ENCODE results near the gene SNCAIP.

DNA sequence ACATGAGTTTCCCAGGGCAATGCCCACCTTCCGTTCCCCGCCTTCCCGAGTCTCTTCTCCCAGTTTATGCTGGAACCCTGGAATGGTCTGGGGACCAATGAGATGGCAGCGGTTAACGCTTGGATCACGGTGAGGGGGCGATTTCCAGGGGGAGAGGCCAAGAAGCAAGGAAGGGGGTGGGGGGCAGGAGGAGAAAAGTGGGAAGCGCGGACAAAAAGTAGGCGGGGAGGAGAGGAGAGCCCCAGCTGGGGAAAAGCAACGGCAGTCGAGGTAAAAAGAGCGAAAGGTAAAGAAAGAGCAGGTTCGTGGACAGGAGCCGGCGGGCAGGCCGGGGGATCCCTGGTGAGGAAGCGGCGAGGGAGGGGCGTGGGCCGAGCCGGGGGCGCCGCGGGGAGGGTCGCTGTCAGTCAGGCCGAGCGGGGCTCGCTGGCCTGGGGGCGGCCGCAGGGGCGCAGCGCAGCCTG is 508 bp upstream of the SNCAIP start:
- TF ChIP-seq POLR2AphosphoS5 (IDR thresholded peaks at IDR 0.05) (no peak), POLR2A (IDR thresholded peaks at IDR 0.05) (no peak)
- TF ChIP-seq, protein P1, sequence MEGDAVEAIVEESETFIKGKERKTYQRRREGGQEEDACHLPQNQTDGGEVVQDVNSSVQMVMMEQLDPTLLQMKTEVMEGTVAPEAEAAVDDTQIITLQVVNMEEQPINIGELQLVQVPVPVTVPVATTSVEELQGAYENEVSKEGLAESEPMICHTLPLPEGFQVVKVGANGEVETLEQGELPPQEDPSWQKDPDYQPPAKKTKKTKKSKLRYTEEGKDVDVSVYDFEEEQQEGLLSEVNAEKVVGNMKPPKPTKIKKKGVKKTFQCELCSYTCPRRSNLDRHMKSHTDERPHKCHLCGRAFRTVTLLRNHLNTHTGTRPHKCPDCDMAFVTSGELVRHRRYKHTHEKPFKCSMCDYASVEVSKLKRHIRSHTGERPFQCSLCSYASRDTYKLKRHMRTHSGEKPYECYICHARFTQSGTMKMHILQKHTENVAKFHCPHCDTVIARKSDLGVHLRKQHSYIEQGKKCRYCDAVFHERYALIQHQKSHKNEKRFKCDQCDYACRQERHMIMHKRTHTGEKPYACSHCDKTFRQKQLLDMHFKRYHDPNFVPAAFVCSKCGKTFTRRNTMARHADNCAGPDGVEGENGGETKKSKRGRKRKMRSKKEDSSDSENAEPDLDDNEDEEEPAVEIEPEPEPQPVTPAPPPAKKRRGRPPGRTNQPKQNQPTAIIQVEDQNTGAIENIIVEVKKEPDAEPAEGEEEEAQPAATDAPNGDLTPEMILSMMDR (IDR thresholded peaks at IDR 0.05): no peak

Measured in transverse colon (tissue), 4 donors.